GM19452 (cell line): Measurements from ENCODE around the gene TMEM181.
"Not testable (repeated sequence)": the region's sequence is repeated elsewhere in the genome, so short reads cannot be mapped to it uniquely, and the experiment has no call there.

Experiments used
- ATAC-seq: cut with Tn5 transposase; IDR thresholded peaks from one replicate; pipeline ENCODE4 v1.9.1; 2021; ENCODE audit not compliant: unreplicated experiment

TMEM181 gene

GRCh38 chr6:158593670-158594069, 33.8 kb downstream of the TMEM181 start:
- ATAC-seq: no peak

- no peak for ATAC-seq
These were observed 35.3 kb downstream of the TMEM181 start for GRCh38 chr6:158595223-158595622.

GRCh38 chr6:158596861-158597260, 37.0 kb downstream of the TMEM181 start:
- ATAC-seq: no peak

- no peak for ATAC-seq
These were observed 37.7 kb downstream of the TMEM181 start for GRCh38 chr6:158597565-158597964.

- no peak for ATAC-seq
These were observed 39.7 kb downstream of the TMEM181 start for GRCh38 chr6:158599635-158600034.

GRCh38 chr6:158603261-158604047, 43.6 kb downstream of the TMEM181 start:
- ATAC-seq: no peak

DNA sequence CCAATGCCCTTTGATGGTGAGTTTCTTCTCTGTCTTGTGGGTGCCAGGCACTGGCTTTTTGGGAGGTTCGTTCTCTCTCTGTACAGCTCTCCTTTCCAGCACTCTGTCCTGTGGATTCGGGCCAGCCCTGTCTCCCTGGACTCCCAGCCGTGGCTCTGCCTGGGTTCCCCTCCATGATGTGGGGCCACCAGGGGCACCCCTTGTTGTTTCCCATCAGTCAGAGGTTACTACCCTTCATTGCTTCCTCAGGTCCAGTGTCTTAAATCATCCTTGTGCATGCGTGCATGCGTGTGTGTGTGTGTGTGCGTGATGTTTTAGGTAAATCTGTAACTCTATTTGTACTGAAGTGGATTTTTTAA, 44.1 kb downstream of the TMEM181 start:
- no peak for ATAC-seq

DNA sequence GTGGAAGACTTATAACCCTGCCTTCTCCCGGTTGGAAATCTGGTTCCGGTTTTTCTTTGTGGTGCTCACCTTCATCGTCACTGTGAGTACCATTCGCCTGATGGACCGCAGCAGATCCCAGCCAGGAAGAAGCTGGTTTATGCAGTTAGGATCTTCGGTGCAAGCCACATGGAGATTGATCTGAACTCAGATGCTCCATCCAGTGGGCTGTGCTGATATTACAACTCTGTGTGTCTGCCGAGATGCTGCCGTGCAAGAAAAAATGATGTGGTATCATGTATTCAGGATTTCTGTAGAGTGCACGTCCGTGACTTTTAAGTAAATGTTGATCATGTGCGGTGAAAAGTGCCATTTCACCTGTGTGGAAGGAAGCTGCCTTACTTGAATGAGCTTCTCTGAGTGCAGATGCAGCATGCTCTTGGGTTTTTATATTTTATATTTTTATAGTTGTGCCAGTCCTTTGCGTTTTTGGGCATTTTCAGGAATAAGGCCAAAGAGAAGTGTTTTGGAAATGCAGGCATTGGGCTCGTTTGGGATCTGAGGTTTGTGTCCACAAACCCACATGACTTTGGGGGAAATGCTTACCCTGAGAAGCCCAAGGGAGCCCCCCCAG, 45.5 kb downstream of the TMEM181 start:
- ATAC-seq: no peak

DNA sequence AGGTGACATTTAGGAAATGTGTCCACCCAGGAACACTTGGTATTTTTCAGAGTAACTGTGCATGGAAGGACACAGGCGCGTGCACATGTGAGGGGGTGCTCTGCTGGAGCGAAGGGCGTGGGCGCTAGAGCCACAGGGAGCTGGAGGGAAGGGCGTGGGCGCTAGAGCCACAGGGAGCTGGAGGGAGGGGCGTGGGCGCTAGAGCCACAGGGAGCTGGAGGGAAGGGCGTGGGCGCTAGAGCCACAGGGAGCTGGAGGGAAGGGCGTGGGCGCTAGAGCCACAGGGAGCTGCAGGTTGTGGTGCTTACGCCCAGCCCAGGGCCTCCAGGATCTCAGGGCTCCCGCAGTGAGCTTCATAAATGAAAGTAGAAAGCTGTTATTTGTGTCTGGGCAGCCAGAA, 46.1 kb downstream of the TMEM181 start:
- ATAC-seq: not testable (repeated sequence)

GRCh38 chr6:158606935-158607334, 47.0 kb downstream of the TMEM181 start:
- no peak for ATAC-seq

GRCh38 chr6:158607411-158608170, 47.7 kb downstream of the TMEM181 start:
- no peak for ATAC-seq

- no peak for ATAC-seq
These were observed 48.3 kb downstream of the TMEM181 start for GRCh38 chr6:158608221-158608620.

DNA sequence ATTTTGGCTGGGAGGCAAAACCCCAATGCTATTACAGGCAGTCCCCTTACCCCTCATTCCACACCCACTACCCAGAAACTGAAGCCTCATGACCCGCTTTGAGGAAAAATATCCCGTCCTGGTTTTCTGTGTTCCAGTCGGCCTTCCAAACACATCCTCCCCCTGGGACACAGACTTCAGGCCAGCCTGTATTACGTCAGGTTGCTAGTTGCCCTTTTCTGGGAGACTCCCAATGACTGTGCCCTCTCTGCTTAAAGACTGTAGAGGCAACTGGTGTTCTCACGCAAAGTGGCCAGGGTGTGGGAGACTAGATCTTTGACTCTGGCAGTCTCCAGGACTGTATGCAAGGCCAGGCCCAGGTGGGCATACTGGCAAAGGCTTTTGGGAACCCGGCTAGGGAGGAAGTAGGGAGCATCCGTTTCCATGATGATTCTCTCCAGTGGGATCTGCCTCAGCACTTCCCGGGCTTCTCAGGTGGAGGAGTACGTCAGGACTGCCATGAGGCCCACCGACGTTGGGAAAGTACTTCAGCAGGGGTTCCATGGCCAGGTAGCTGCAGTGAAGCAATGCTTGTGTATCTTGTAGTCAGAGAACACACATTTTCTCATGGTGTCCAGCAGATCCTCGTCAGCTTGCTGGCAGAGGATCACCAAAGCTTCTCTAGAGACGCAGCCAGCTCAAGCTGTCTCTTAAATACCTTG, 49.7 kb downstream of the TMEM181 start:
- no peak for ATAC-seq

DNA sequence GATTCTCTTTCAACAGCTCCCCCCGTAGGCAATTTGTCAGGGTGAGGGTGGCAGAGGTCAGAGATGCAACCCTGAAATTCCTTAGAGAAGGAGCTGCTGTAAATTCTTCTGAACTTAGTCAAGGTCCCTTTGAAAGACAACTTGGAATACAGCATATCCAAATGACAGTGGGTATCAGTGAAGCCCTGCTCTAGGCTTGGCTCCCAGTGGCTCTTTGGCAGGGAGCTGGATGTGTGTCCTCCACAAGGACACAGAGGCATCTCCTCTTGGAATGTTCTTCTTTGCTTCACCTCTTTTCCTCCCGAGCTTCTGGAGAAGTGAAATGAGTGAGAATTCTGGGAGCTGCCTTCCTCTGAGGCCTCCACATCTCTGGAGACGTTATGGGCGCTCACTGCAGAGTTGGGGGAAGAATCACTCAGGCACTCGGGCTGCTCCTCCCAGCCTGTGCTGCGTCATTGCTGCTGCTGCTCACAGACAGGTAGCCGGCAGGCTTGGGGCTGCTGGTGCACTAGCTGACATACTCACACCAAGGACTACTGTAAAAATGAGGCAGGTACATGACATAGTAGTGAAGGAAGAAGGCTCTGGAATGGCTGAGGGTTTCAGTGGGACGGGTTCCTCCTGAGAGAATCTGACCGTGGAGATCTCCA, 50.6 kb downstream of the TMEM181 start:
- no peak for ATAC-seq

GRCh38 chr6:158611039-158611438, 51.1 kb downstream of the TMEM181 start:
- ATAC-seq: no peak

GRCh38 chr6:158611541-158612370, 51.9 kb downstream of the TMEM181 start:
- no peak for ATAC-seq

GRCh38 chr6:158614606-158615005, 54.7 kb downstream of the TMEM181 start:
- ATAC-seq: not testable (repeated sequence)

GRCh38 chr6:158618289-158618688, 58.4 kb downstream of the TMEM181 start:
- ATAC-seq: not testable (repeated sequence)

- ATAC-seq: no peak
These were observed 60.3 kb downstream of the TMEM181 start for GRCh38 chr6:158619922-158620801.
